GM18526 (cell line): ENCODE results near the gene EP400.

Experiments used
- POLR2A ChIP-seq: IDR thresholded peaks from 3 replicates; pipeline ENCODE4 v1.6.1; 2011; ENCODE audit not compliant: insufficient read length; ENCODE audit errors: extremely low read depth

Gene EP400

GRCh38 chr12:131947482-131948027, 2.2 kb upstream of the EP400 start:
- no peak for TF ChIP-seq POLR2A

- no peak for TF ChIP-seq POLR2A
Observed at GRCh38 chr12:131948166-131948712, 1.5 kb upstream of the EP400 start.

GRCh38 chr12:131950182-131950913, 606 bp downstream of the EP400 start:
- no peak for TF ChIP-seq POLR2A

GRCh38 chr12:131959116-131959515, 9.4 kb downstream of the EP400 start:
- TF ChIP-seq POLR2A: no peak

- TF ChIP-seq POLR2A: no peak
Observed at GRCh38 chr12:131959641-131960589, 10.2 kb downstream of the EP400 start.

- no peak for TF ChIP-seq POLR2A
Observed at GRCh38 chr12:131962069-131962468, 12.3 kb downstream of the EP400 start.

GRCh38 chr12:131963381-131963780, 13.6 kb downstream of the EP400 start:
- TF ChIP-seq POLR2A: no peak

GRCh38 chr12:131965073-131965472, 15.3 kb downstream of the EP400 start:
- TF ChIP-seq POLR2A: no peak

GRCh38 chr12:131971226-131971625, 21.5 kb downstream of the EP400 start:
- no peak for TF ChIP-seq POLR2A

GRCh38 chr12:131975228-131975627, 25.5 kb downstream of the EP400 start:
- TF ChIP-seq POLR2A: no peak

GRCh38 chr12:131979606-131980005, 29.9 kb downstream of the EP400 start:
- no peak for TF ChIP-seq POLR2A

GRCh38 chr12:131980263-131980662, 30.5 kb downstream of the EP400 start:
- TF ChIP-seq POLR2A: no peak

- no peak for TF ChIP-seq POLR2A
Observed at GRCh38 chr12:131981388-131981787, 31.6 kb downstream of the EP400 start.

- no peak for TF ChIP-seq POLR2A
Observed at GRCh38 chr12:131982041-131982440, 32.3 kb downstream of the EP400 start.

GRCh38 chr12:131983026-131983425, 33.3 kb downstream of the EP400 start:
- TF ChIP-seq POLR2A: no peak
